DOHH2 (cell line): ENCODE measurements around the gene SCN8A.

Experiments used
- H3F3A ChIP-seq: fragments of 200-600 bp; sonication (generic), shearing (Covaris generic); 2 replicates; pipeline ENCODE4 v1.6.0; 2016; ENCODE audit warnings: antibody characterized with exemption, mild to moderate bottlenecking; ENCODE audit not compliant: control insufficient read depth, insufficient read depth
- H3K27ac ChIP-seq: fragments of 200-600 bp; sonication (generic); 2 replicates; pipeline ENCODE4 v1.5.1; 2014; ENCODE audit warnings: low read depth, mild to moderate bottlenecking, low read length, moderate library complexity
- H3K27me3 ChIP-seq: fragments of 200-600 bp; sonication (generic); 2 replicates; pipeline ENCODE4 v1.6.1; 2014; ENCODE audit warnings: mild to moderate bottlenecking, low read length, mixed read lengths; ENCODE audit not compliant: control insufficient read depth
- H3K36me3 ChIP-seq: fragments of 200-600 bp; sonication (generic); 2 replicates; pipeline ENCODE4 v1.6.1; 2014; ENCODE audit warnings: mild to moderate bottlenecking, low read length, moderate library complexity, mixed read lengths; ENCODE audit not compliant: control insufficient read depth
- H3K4me1 ChIP-seq: fragments of 200-600 bp; sonication (generic); 2 replicates; pipeline ENCODE4 v1.6.1; 2014; ENCODE audit warnings: mild to moderate bottlenecking, low read length, mixed read lengths; ENCODE audit not compliant: control insufficient read depth
- H3K4me2 ChIP-seq: fragments of 200-600 bp; sonication (generic); 2 replicates; pipeline ENCODE4 v1.6.0; 2014; ENCODE audit warnings: mild to moderate bottlenecking, low read length, moderate library complexity
- H3K4me3 ChIP-seq: fragments of 200-600 bp; sonication (generic); 2 replicates; pipeline ENCODE4 v1.5.1; 2014; ENCODE audit warnings: mild to moderate bottlenecking, low read length, mixed read lengths
- H3K79me2 ChIP-seq: fragments of 200-600 bp; sonication (generic); 2 replicates; pipeline ENCODE4 v1.6.1; 2014; ENCODE audit warnings: mild to moderate bottlenecking, low read length, mixed read lengths; ENCODE audit not compliant: control insufficient read depth
- H3K9me2 ChIP-seq: fragments of 200-600 bp; sonication (generic); replicated peaks from 2 replicates; pipeline ENCODE4 v1.6.1; 2014; ENCODE audit warnings: mild to moderate bottlenecking, low read length, mixed read lengths; ENCODE audit not compliant: control insufficient read depth
- H3K9me3 ChIP-seq: fragments of 200-600 bp; sonication (generic); 2 replicates; pipeline ENCODE4 v1.6.1; 2014; ENCODE audit warnings: antibody characterized with exemption, low read length, mixed read lengths; ENCODE audit not compliant: control insufficient read depth, insufficient read depth
- H4K20me1 ChIP-seq: fragments of 200-600 bp; sonication (generic); 2 replicates; pipeline ENCODE4 v1.6.0; 2014; ENCODE audit warnings: low read depth, mild to moderate bottlenecking, antibody characterized with exemption, low read length, moderate library complexity; ENCODE audit not compliant: control insufficient read depth, insufficient read depth
- EZH2phosphoT487 ChIP-seq: fragments of 200-600 bp; sonication (generic); IDR thresholded peaks from 2 replicates; pipeline ENCODE4 v1.6.1; 2017; ENCODE audit warnings: borderline replicate concordance, mild to moderate bottlenecking, antibody characterized with exemption, low read length, moderate library complexity, mixed read lengths
- TF ChIP-seq, protein P1 (sequence below): fragments of 200-600 bp; sonication (generic); IDR thresholded peaks from one replicate; pipeline ENCODE4 v1.5.1; 2014; ENCODE audit warnings: antibody characterized with exemption, mild to moderate bottlenecking, low read depth, low read length; ENCODE audit not compliant: poor library complexity, severe bottlenecking

Gene SCN8A

DNA sequence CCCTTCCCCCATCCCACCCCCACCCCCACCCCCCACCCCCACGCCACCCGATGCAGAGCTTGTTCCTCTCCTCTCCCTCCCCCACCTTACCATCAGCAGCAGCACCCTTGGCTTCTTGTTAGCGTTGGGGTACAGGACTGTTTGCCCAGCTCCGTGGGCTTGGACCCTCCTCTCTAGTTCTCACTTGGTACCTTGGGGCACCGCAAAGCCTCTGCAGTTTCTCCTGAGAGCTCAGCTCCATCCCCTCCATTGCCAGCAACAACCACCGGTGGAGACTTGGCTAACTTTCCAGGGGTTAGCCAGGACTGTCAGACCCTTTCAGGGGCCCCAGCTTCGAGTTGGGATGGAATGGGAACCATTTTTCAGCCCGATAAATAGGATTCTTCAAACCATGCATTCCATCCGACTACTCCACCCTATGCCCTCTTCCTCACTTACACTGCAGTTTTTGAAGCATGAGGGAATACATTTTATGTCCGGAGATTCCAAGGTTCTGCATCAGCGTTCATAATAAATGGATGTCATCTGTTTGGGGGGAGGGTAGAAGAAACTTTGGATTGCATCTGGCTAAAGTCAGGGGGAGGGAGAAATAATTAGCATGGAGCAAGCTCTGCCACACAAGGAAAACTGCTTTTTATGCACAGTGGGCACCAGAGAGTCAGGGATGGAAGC, 1.1 kb downstream of the SCN8A start:
- Histone ChIP-seq H3K4me1 (peaks cover 7% of the 10 kb centered on the region), H3K27ac (no peak overlapping the region), H3K9me3 (no peaks in the 10 kb centered on the region), H4K20me1 (no peaks in the 10 kb centered on the region), H3K79me2 (no peaks in the 10 kb centered on the region), H3F3A (no peaks in the 10 kb centered on the region), H3K4me3 (no peak overlapping the region), H3K9me2 (no peaks in the 10 kb centered on the region), H3K4me2 (no peak overlapping the region), H3K27me3 (peaks cover 56% of the 10 kb centered on the region), H3K36me3 (no peaks in the 10 kb centered on the region)
- TF ChIP-seq EZH2phosphoT487: no peak
- TF ChIP-seq, protein P1, sequence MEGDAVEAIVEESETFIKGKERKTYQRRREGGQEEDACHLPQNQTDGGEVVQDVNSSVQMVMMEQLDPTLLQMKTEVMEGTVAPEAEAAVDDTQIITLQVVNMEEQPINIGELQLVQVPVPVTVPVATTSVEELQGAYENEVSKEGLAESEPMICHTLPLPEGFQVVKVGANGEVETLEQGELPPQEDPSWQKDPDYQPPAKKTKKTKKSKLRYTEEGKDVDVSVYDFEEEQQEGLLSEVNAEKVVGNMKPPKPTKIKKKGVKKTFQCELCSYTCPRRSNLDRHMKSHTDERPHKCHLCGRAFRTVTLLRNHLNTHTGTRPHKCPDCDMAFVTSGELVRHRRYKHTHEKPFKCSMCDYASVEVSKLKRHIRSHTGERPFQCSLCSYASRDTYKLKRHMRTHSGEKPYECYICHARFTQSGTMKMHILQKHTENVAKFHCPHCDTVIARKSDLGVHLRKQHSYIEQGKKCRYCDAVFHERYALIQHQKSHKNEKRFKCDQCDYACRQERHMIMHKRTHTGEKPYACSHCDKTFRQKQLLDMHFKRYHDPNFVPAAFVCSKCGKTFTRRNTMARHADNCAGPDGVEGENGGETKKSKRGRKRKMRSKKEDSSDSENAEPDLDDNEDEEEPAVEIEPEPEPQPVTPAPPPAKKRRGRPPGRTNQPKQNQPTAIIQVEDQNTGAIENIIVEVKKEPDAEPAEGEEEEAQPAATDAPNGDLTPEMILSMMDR: no peak

DNA sequence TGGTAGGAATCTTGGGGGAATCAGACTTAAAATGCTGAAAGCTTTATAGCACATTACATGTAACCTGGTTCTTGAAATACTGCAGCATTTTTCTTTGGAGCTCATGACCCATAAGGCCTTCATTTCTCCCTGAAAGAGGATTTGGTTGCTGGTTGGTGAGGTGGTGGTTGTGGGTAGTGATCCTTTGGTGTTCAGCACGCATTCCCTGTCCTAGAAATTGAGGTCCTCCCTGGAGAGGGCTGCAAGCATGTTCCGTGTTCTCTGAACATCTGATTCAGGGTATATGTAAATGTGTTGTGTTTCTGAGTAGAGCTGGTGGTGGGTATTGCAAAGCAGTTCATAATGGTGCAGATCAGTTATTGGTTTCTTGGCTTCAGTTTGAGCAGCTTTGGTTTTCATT, 2.0 kb downstream of the SCN8A start:
- no peaks in the 10 kb centered on the region for H3F3A ChIP-seq
- H3K27ac ChIP-seq: no peak overlapping the region
- no peaks in the 10 kb centered on the region for H4K20me1 ChIP-seq
- no peaks in the 10 kb centered on the region for H3K79me2 ChIP-seq
- no peaks in the 10 kb centered on the region for H3K9me3 ChIP-seq
- H3K27me3 ChIP-seq: peaks cover 59% of the 10 kb centered on the region
- TF ChIP-seq, protein P1: no peak
- TF ChIP-seq EZH2phosphoT487: no peak
- H3K4me1 ChIP-seq: peaks cover 7% of the 10 kb centered on the region
- H3K9me2 ChIP-seq: no peaks in the 10 kb centered on the region
- no peaks in the 10 kb centered on the region for H3K36me3 ChIP-seq
- H3K4me3 ChIP-seq: no peak overlapping the region
- H3K4me2 ChIP-seq: no peak overlapping the region

DNA sequence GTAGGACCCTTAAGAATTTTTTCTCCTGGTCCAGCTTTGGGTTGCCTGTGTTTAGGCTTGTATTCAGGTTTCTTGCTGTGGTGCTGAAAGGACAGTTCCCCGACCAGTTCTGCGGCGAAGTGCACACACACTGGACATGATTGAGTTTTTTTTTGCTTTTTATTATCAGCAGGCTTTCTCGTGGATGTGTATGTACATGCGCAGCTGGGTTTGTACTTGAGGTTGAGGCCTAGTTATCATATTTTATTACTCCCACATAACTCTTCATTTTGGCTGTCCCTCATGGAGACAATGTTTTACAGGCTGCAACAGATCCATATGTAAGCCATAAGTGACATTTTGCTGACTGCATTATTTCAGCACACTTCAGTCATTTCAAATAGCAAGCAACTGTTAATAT, 2.5 kb downstream of the SCN8A start:
- Histone ChIP-seq H3K4me3 (no peak overlapping the region), H3K9me2 (no peaks in the 10 kb centered on the region), H3F3A (no peaks in the 10 kb centered on the region), H3K79me2 (no peaks in the 10 kb centered on the region), H3K27ac (no peak overlapping the region), H3K4me1 (peaks cover 7% of the 10 kb centered on the region), H3K4me2 (no peak overlapping the region), H3K36me3 (no peaks in the 10 kb centered on the region), H3K27me3 (peaks cover 64% of the 10 kb centered on the region), H3K9me3 (no peaks in the 10 kb centered on the region), H4K20me1 (no peaks in the 10 kb centered on the region)
- no peak for TF ChIP-seq EZH2phosphoT487
- TF ChIP-seq, protein P1: no peak
